NCI-H2227 (cell line): ENCODE results near the gene CCDC27.
"Not testable (repeated sequence)": the region's sequence is repeated elsewhere in the genome, so short reads cannot be mapped to it uniquely, and the experiment has no call there.

Experiments used
- DNase-seq: peaks from one replicate; lab custom pipeline; 2025; ENCODE audit not compliant: unreplicated experiment; lab: John Stamatoyannopoulos, UW

Gene CCDC27

DNA sequence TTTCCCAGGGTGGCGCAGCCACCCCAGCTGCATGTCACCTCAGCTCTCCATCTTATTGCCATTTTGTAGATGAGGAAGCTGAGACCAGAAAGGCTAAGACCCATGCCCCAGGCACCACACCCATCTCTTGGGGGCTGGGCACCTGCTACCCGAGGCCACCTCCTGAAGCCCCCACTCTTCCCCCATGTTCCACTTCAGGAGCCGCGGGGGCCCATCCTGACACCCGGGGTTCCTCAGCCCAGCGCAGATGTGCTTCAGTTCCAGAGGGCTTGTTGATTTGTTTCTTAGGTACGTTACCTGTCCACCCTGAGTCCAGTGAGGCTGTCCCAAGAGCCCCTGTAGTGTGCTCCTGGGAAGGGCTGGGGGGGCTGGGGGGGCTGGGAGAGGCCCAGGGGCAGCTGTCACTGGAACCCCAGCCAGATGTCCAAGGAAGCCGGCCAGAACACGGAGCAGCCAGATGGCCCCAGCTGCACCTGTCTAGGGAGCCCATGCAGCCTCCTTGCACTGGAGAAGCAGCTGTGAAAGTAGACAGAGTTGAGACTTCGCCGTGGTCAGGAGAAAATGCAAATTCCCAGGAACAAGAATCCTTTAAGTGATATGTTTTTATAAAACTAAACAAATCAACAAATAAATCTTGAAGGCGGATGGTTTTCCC lies 17.1 kb upstream of the CCDC27 start:
- DNase-seq: no peak

DNA sequence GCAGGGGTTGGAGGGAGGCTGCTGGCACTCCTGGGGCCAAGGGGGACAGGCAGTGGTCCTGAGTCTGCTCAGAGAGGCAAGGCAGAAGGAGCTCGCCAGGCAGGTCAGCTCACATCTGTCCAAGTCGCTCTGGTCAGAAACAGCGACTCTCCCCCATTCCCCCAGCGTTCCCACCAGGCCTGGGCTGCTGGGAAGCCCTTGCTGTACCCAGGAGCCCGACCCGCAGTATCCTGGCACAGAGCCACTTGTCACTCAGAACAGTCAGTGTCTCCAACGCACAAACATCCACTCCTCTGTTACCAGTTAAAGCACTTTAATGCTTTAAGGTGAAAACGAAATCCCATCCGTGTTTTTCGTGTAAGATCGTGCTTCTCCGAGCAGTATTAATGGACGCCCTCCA lies 16.6 kb upstream of the CCDC27 start:
- DNase-seq: no peak

DNA sequence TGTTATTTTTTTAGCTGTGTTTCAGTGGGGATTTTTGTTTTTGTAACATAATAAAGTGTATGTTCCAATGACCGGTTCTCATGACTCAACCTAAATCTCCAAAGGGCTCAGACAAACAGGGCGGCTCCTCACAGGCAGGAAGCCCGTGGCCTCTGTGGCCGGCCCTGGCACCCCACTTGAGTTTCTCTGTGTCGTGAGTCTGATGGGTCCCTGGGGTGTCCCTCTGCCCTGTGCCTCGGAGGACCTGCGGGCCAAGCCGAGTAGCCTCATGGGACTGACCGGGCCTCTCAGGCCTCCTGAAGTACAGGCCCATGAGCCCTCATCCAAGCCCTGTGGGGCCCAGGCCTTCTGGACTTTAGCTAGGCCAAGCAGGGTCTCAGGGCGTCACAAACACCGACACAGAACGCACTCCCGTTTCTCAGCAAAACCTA lies 16.1 kb upstream of the CCDC27 start:
- no peak for DNase-seq

- DNase-seq: no peak
These were observed 15.5 kb upstream of the CCDC27 start for GRCh38 chr1:3736708-3737107.

- no peak for DNase-seq
These were observed 13.3 kb upstream of the CCDC27 start for GRCh38 chr1:3738943-3739342.

DNA sequence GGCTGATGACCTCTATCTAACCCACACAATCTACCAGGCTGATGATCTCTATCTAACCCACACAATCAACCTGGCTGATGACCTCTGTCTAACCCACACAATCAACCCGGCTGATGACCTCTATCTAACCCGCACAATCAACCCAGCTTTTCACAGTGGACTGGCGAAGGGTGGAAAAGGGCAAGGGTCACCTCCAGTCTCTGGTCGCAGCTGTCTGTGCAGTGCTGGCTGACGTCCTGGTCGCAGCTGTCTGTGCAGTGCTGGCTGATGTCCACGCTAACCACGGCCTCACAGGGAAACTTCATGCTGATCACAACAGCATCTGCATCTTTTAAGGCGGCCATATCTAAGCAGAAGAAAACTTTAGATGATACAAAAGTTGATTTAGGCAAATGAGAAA lies 12.2 kb upstream of the CCDC27 start:
- DNase-seq: no peak

- no peak for DNase-seq
These were observed 11.5 kb upstream of the CCDC27 start for GRCh38 chr1:3740752-3741151.

DNA sequence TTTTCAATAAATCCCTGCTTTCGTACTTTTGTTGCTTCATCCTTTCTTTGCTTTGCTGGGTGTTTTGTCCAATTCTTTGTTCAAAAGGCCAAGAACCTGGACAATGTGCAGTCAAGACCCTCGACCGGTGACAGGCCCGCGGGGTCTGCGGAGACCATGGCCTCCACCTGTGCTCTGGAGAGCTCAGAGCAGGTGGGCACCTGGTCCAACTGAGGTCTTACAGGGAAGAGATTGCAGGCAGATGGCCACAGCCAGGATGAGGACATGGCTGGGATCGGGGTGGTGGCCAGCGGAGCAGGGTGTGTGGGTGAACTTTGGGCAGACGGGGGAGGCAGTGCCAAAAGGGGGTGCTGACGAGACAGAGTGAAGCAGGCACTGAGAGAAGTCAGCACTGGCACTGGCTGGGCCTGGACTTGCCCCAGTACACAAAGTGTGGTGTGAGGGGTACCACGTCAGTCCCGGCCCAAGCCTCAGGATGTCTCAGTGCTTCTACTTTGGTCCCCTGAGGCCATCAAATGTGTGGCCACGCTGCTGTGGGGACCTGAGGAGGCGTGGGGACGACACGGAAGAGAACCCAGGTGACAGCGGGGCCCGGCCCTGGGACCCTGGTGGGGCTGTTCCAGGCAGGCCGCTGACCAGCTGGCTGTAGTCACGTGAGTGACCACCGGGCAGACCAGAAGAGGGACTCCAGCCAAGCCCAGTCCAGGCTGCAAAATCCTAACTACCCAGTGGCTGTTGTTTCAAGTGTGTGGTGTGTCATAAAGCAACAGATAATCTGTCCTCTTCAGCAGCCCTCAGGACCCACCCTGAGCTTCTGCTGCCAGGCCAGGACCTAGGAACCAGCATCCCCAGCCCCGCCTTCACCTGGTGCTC lies 10.4 kb upstream of the CCDC27 start:
- no peak for DNase-seq

- DNase-seq: no peak
These were observed 9.6 kb upstream of the CCDC27 start for GRCh38 chr1:3742439-3743298.

GRCh38 chr1:3743421-3743820 lies 8.8 kb upstream of the CCDC27 start:
- DNase-seq: no peak

- DNase-seq: no peak
These were observed 8.4 kb upstream of the CCDC27 start for GRCh38 chr1:3743826-3744225.

GRCh38 chr1:3744646-3745045 lies 7.6 kb upstream of the CCDC27 start:
- no peak for DNase-seq

- DNase-seq: no peak
These were observed 7.2 kb upstream of the CCDC27 start for GRCh38 chr1:3745071-3745470.

DNA sequence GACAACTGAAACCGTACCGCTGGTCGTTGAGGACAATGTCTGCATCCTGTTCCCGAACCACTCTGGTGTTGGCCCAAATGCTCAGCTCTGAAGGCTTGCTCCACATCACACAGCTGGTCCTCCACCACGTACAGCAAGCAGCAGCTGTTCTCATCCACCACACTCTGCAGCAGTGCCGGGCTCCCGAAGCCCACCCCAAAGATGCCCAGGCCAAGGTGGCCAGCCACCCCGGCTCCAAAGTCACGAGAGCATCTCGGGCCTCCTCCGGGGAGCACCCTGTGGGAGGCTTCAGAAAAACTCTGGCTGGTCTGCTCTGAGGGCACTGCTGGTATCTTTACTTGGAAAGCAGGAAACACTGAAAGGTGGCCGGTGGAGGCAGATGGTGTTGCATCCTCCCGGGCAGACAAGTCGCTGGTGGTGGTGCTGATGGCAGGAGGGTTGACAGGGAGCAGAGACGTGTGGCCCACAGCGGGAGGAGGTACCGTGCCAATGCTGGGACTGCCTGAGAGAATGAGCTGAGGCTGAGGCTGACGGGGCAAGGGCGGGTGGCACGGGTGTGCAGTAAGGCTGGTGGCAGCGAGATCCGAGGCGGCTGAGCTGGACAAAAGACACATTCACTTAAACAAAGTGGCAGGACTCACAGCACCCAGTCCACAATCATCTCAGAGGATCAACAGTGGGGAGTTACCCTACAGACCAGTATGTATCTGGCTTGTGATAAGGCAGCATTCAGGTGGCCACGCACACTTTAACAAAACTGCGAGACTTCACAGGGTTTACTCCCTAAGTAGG lies 6.5 kb upstream of the CCDC27 start:
- DNase-seq: no peak

GRCh38 chr1:3746389-3746829 lies 5.8 kb upstream of the CCDC27 start:
- DNase-seq: peak; percentile 48

DNA sequence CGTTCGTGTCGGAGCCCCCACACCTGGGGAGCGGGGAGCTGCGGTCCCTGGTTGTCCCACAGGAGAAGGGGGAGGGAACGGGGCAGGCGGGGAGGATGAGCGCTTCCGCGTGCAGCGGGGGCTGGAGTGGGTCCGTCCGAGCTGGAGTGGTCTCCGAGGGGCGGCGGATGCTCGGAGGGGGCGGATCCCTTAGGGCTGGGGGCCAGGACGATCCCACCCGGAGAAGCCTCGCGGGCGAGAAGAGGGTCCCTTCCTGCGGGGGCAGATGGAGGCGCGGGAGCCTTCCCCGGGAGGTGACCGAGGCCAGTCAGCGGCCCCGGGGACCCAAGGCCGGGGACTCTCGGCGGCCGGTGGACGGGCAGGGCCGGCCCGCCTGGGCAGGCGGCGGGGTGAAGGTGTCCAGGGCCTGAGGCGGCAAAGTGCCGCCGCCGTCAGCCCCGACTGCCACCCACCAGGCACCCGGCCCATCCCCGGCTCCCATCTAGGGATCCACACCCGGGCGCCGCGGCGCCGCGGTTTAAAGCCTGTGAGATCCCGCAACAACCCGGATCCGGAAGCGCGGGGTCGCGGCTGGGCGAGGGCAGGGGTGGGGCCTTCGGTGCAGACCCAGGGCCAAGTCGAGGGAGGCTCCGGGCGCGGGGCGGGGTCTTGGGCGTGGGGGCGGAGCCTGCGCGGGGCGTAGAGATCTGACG lies 5.3 kb upstream of the CCDC27 start:
- DNase-seq: peak; percentile 89

GRCh38 chr1:3747522-3747848 lies 4.8 kb upstream of the CCDC27 start:
- no peak for DNase-seq

DNA sequence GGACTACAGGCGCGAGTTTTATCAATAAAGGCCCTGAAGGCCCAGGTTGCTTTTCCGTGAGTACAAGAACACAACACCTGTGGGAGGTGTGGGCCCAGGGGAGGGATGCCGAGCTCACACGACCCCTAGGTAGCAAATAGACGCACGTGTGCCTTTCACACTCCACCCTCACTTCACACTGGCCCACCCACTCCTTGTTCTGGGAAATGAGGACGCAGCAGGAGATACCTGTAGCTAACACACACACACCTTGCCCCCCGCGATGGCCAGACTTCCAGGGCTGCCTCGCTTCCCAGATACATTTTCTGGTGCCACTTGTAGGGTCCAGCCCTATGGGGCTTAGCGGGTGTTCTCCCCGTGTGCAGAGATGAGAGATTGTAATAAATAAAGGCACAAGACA lies 4.3 kb upstream of the CCDC27 start:
- no peak for DNase-seq

GRCh38 chr1:3748316-3748900 lies 3.8 kb upstream of the CCDC27 start:
- DNase-seq: not testable (repeated sequence)

- DNase-seq: no peak
These were observed 2.7 kb upstream of the CCDC27 start for GRCh38 chr1:3749512-3749911.
